ENCODE data around the gene NDUFV3.
A peak's percentile ranks its signal among the peaks of the same experiment; 100 is the strongest.

The NDUFV3 gene

DNA sequence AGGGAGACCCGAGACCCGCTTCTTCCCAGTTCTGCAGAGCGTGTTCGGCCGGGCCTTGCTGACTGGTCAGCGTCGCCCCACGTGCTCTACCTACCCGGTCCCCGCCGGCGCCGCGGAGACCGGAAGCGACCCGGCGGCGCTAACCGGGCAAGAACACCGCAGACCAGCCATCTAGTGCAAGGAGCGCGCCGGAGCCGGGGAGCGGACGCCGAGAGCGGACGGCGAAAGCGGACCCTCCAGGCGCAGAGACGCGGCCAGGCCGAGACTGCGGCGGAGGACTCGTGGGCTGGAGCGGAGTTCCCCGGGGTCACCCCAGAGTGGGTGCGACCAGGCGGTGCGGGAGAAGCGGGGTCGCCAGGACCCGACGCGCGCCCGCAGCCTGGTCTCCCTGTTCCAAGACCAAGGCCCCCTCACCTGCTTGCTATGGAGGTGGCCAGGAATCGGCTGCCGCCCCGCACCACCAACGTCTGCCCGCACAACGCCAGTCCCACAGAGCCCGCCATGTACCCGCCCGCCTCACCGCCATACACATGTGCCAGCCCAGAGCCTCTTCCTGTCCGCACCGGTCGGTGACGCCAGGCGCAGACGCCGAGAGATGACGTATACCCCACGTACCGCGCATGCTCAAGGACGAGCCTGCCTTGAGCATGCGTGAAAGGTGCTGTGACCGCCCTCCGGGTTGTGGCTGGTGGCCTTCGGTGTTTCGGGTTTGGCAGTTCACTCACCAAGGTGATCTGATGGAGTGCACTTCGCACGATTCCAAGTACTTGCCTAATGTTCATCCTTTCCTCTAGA, 13.9 kb upstream of the NDUFV3 start, which contains the start of gene WDR4:
WDR4 (minus strand) TSS at position 547 of the 795 bp plus-strand sequence; CDS start at position 503, 44 bp downstream.
- peak; percentile 100 for DNase-seq (ENCODE audit: low read depth, low spot score)
- peak within 1 kb of the TSS; percentile 100 for H3K9ac ChIP-seq (ENCODE audit: insufficient read length, low read depth)
- TF ChIP-seq YY1 (IDR thresholded peaks at IDR 0.05; ENCODE audit: insufficient read depth, insufficient read length), result peak; percentile 71
- TF ChIP-seq SUZ12 (IDR thresholded peaks at IDR 0.05; ENCODE audit: extremely low read depth, insufficient read depth, insufficient read length), result no peak
- TF ChIP-seq ZNF274 (IDR thresholded peaks at IDR 0.05; ENCODE audit: low read depth, low read length), result no peak
- no peaks in the 10 kb centered on the region for H3K27me3 ChIP-seq (ENCODE audit: insufficient read depth, insufficient read length)
- peaks cover 42% of the 10 kb centered on the region for H3K36me3 ChIP-seq (ENCODE audit: insufficient read depth, insufficient read length, low read length)
- H3K4me3 ChIP-seq (ENCODE audit: insufficient read length, low read depth), result peak within 1 kb of the TSS; percentile 100
- peaks cover 2% of the 10 kb centered on the region for H3K4me1 ChIP-seq (ENCODE audit: insufficient read depth, insufficient read length)
- no peaks in the 10 kb centered on the region for H3K9me3 ChIP-seq (ENCODE audit: insufficient read depth, low read length)

DNA sequence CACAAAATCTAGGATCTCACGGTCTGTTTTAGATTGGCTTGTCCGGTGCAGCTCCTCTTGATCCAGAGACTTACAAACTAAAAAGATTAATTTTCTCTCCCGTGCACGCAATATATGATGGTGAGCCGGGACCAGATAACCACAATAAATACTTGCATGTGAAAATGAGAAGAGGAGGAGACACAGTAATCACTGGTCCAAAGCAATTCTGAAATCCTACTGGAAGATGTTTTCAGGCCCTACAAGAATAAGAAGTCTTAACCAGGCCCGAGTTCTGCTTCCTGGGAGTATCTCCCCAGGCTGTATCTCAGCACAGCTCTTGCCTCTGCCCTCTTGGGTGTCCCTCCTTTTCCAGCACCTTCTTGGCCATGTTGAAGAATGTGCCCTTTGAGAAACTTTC, 12.8 kb upstream of the NDUFV3 start:
- H3K36me3 ChIP-seq (ENCODE audit: insufficient read depth, insufficient read length, low read length), result peaks cover 36% of the 10 kb centered on the region
- H3K4me1 ChIP-seq (ENCODE audit: insufficient read depth, insufficient read length), result peaks cover 2% of the 10 kb centered on the region
- H3K4me3 ChIP-seq (ENCODE audit: insufficient read length, low read depth), result peak overlapping the region; percentile 100
- H3K9me3 ChIP-seq (ENCODE audit: insufficient read depth, low read length), result no peaks in the 10 kb centered on the region
- TF ChIP-seq YY1 (IDR thresholded peaks at IDR 0.05; ENCODE audit: insufficient read depth, insufficient read length), result no peak
- TF ChIP-seq ZNF274 (IDR thresholded peaks at IDR 0.05; ENCODE audit: low read depth, low read length), result no peak
- no peak for TF ChIP-seq SUZ12 (IDR thresholded peaks at IDR 0.05; ENCODE audit: extremely low read depth, insufficient read depth, insufficient read length)
- no peaks in the 10 kb centered on the region for H3K27me3 ChIP-seq (ENCODE audit: insufficient read depth, insufficient read length)
- H3K9ac ChIP-seq (ENCODE audit: insufficient read length, low read depth), result peak overlapping the region; percentile 100
- no peak for DNase-seq (ENCODE audit: low read depth, low spot score)

GRCh38 chr21:42883921-42884320, 9.2 kb upstream of the NDUFV3 start:
- Histone ChIP-seq H3K9ac (ENCODE audit: insufficient read length, low read depth) (no peak overlapping the region), H3K4me3 (ENCODE audit: insufficient read length, low read depth) (no peak overlapping the region), H3K27me3 (ENCODE audit: insufficient read depth, insufficient read length) (no peaks in the 10 kb centered on the region), H3K4me1 (ENCODE audit: insufficient read depth, insufficient read length) (no peaks in the 10 kb centered on the region), H3K9me3 (ENCODE audit: insufficient read depth, low read length) (no peaks in the 10 kb centered on the region), H3K36me3 (ENCODE audit: insufficient read depth, insufficient read length, low read length) (peaks cover 15% of the 10 kb centered on the region)
- DNase-seq (ENCODE audit: low read depth, low spot score), result no peak
- no peak for TF ChIP-seq ZNF274 (IDR thresholded peaks at IDR 0.05; ENCODE audit: low read depth, low read length)
- TF ChIP-seq YY1 (IDR thresholded peaks at IDR 0.05; ENCODE audit: insufficient read depth, insufficient read length), result no peak
- no peak for TF ChIP-seq SUZ12 (IDR thresholded peaks at IDR 0.05; ENCODE audit: extremely low read depth, insufficient read depth, insufficient read length)

DNA sequence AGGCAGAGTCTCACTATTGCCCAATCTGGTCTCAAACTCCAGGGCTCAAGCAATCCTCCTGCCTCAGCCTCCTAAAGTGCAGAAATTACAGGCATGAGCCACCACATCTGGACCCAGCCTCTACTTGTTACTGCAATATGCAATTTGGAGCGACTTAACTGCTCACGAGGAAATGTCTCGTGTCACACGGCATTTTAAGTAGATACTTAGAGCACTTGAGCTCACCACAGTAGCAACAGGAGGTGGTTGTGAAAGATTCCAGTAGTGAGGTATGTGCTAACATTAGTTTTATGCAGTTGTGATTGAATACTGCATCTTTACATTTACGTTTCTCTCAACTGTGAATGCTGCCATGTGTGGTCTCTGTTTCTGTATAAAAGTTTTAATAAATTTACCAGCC, 5.8 kb upstream of the NDUFV3 start:
- Histone ChIP-seq H3K9ac (ENCODE audit: insufficient read length, low read depth) (no peak overlapping the region), H3K36me3 (ENCODE audit: insufficient read depth, insufficient read length, low read length) (peaks cover 11% of the 10 kb centered on the region), H3K9me3 (ENCODE audit: insufficient read depth, low read length) (no peaks in the 10 kb centered on the region), H3K4me3 (ENCODE audit: insufficient read length, low read depth) (no peak overlapping the region), H3K27me3 (ENCODE audit: insufficient read depth, insufficient read length) (no peaks in the 10 kb centered on the region), H3K4me1 (ENCODE audit: insufficient read depth, insufficient read length) (peaks cover 1% of the 10 kb centered on the region)
- DNase-seq (ENCODE audit: low read depth, low spot score), result no peak
- no peak for TF ChIP-seq YY1 (IDR thresholded peaks at IDR 0.05; ENCODE audit: insufficient read depth, insufficient read length)
- TF ChIP-seq ZNF274 (IDR thresholded peaks at IDR 0.05; ENCODE audit: low read depth, low read length), result no peak
- no peak for TF ChIP-seq SUZ12 (IDR thresholded peaks at IDR 0.05; ENCODE audit: extremely low read depth, insufficient read depth, insufficient read length)

GRCh38 chr21:42892582-42892930, 553 bp upstream of the NDUFV3 start:
- peak overlapping the region; percentile 100 for H3K4me3 ChIP-seq (ENCODE audit: insufficient read length, low read depth)
- H3K36me3 ChIP-seq (ENCODE audit: insufficient read depth, insufficient read length, low read length), result peaks cover 23% of the 10 kb centered on the region
- peak overlapping the region; percentile 96 for H3K9ac ChIP-seq (ENCODE audit: insufficient read length, low read depth)
- H3K9me3 ChIP-seq (ENCODE audit: insufficient read depth, low read length), result no peaks in the 10 kb centered on the region
- TF ChIP-seq SUZ12 (IDR thresholded peaks at IDR 0.05; ENCODE audit: extremely low read depth, insufficient read depth, insufficient read length) (no peak), YY1 (IDR thresholded peaks at IDR 0.05; ENCODE audit: insufficient read depth, insufficient read length) (no peak), ZNF274 (IDR thresholded peaks at IDR 0.05; ENCODE audit: low read depth, low read length) (no peak)
- DNase-seq (ENCODE audit: low read depth, low spot score), result no peak
- peaks cover 2% of the 10 kb centered on the region for H3K4me1 ChIP-seq (ENCODE audit: insufficient read depth, insufficient read length)
- H3K27me3 ChIP-seq (ENCODE audit: insufficient read depth, insufficient read length), result no peaks in the 10 kb centered on the region

DNA sequence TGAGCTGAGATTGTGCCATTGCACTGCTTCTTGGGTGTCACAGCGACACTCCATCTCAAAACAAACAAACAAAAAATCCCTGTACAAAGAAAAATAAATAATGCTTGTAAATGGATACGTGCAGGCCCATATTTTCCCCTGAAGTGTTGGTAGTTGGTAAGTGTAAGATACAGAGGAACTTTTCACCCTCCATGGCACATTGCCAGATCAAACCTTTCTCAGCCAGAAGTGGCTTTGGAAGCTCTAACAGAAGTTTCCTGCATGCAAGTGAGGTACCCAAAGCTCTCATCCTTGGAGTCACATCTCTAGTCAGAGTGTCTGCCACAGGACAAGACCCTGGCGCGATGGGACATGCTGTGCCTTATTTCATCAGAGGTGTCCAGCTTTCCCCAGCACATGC, 7.3 kb downstream of the NDUFV3 start:
- H3K4me1 ChIP-seq (ENCODE audit: insufficient read depth, insufficient read length), result peaks cover 2% of the 10 kb centered on the region
- no peak overlapping the region for H3K4me3 ChIP-seq (ENCODE audit: insufficient read length, low read depth)
- peaks cover 79% of the 10 kb centered on the region for H3K36me3 ChIP-seq (ENCODE audit: insufficient read depth, insufficient read length, low read length)
- TF ChIP-seq ZNF274 (IDR thresholded peaks at IDR 0.05; ENCODE audit: low read depth, low read length) (no peak), SUZ12 (IDR thresholded peaks at IDR 0.05; ENCODE audit: extremely low read depth, insufficient read depth, insufficient read length) (no peak), YY1 (IDR thresholded peaks at IDR 0.05; ENCODE audit: insufficient read depth, insufficient read length) (no peak)
- no peaks in the 10 kb centered on the region for H3K9me3 ChIP-seq (ENCODE audit: insufficient read depth, low read length)
- H3K9ac ChIP-seq (ENCODE audit: insufficient read length, low read depth), result no peak overlapping the region
- no peaks in the 10 kb centered on the region for H3K27me3 ChIP-seq (ENCODE audit: insufficient read depth, insufficient read length)
- no peak for DNase-seq (ENCODE audit: low read depth, low spot score)

GRCh38 chr21:42903817-42904216, 10.7 kb downstream of the NDUFV3 start:
- Histone ChIP-seq H3K9ac (ENCODE audit: insufficient read length, low read depth) (no peak overlapping the region), H3K27me3 (ENCODE audit: insufficient read depth, insufficient read length) (no peaks in the 10 kb centered on the region), H3K36me3 (ENCODE audit: insufficient read depth, insufficient read length, low read length) (peaks cover 92% of the 10 kb centered on the region), H3K4me3 (ENCODE audit: insufficient read length, low read depth) (no peak overlapping the region), H3K4me1 (ENCODE audit: insufficient read depth, insufficient read length) (peaks cover 2% of the 10 kb centered on the region), H3K9me3 (ENCODE audit: insufficient read depth, low read length) (peaks cover 16% of the 10 kb centered on the region)
- no peak for DNase-seq (ENCODE audit: low read depth, low spot score)
- TF ChIP-seq YY1 (IDR thresholded peaks at IDR 0.05; ENCODE audit: insufficient read depth, insufficient read length) (no peak), SUZ12 (IDR thresholded peaks at IDR 0.05; ENCODE audit: extremely low read depth, insufficient read depth, insufficient read length) (no peak), ZNF274 (IDR thresholded peaks at IDR 0.05; ENCODE audit: low read depth, low read length) (no peak)
